Lower leg skin (tissue), 3 donors: Measurements from ENCODE around the gene GPR162.

Experiments
- CTCF ChIP-seq, 3 donors: fragments of 450-650 bp; IDR thresholded peaks; one replicate each; pipeline ENCODE4 v1.5.1; 2016; ENCODE audit warnings: antibody characterized with exemption in 3 of 3, mild to moderate bottlenecking in 3 of 3, moderate library complexity in 2 of 3
- POLR2A ChIP-seq, 2 donors: fragments of 450-650 bp; IDR thresholded peaks; one replicate each; pipeline ENCODE4 v1.6.1; 2016 to 2017; ENCODE audit warnings: antibody characterized with exemption in 2 of 2, mild to moderate bottlenecking in 1 of 2, moderate library complexity in 1 of 2

- TF ChIP-seq POLR2A (IDR thresholded peaks at IDR 0.05) (no peak), CTCF (IDR thresholded peaks at IDR 0.05) (no peak)
Measured at GRCh38 chr12:6834254-6834653, 12.6 kb downstream of the GPR162 start.
